Neural crest cell (in vitro differentiated cells): Measurements from ENCODE around the gene SENP6. TPM values are rescaled to one million over a fixed set of nuclear protein-coding genes. Genes with fewer than 3 reads are reported as not detected.

ENCODE experiments used
- DNase-seq: peaks from one replicate; pipeline ENCODE4 v3.0.0; 2021; ENCODE audit warnings: low read depth, mixed read lengths, low spot score
- H3K27ac Mint-ChIP-seq: one replicate; pipeline ENCODE4 v1.8.0; 2021; ENCODE audit warnings: mild to moderate bottlenecking, mixed read lengths; ENCODE audit not compliant: unreplicated experiment
- H3K27me3 Mint-ChIP-seq: 2 replicates; pipeline ENCODE4 v1.8.0; 2021; ENCODE audit warnings: low read depth, mild to moderate bottlenecking, mixed read lengths
- H3K36me3 Mint-ChIP-seq: 2 replicates; pipeline ENCODE4 v1.8.0; 2021; ENCODE audit warnings: low read depth, mild to moderate bottlenecking, mixed read lengths
- H3K4me1 Mint-ChIP-seq: 2 replicates; pipeline ENCODE4 v1.8.0; 2021; ENCODE audit warnings: mixed read lengths
- H3K4me3 Mint-ChIP-seq: one replicate; pipeline ENCODE4 v1.8.0; 2021; ENCODE audit warnings: mild to moderate bottlenecking, mixed read lengths
- H3K9me3 Mint-ChIP-seq: 2 replicates; pipeline ENCODE4 v1.8.0; 2021; ENCODE audit warnings: mixed read lengths
- total RNA-seq: library from RNA; stranded (reverse); gene quantifications from 2 replicates; pipeline ENCODE4 v1.2.1, GENCODE V29; 2021
- TF ChIP-seq, protein P1 (sequence below): fragments of 200-600 bp; sonication (generic); conservative IDR thresholded peaks from 2 replicates; pipeline ENCODE4 v1.5.0; 2021; ENCODE audit warnings: antibody characterized with exemption, mild to moderate bottlenecking

Gene SENP6
- total RNA-seq, 1 donor from 2014 or later = 96.5 TPM

DNA sequence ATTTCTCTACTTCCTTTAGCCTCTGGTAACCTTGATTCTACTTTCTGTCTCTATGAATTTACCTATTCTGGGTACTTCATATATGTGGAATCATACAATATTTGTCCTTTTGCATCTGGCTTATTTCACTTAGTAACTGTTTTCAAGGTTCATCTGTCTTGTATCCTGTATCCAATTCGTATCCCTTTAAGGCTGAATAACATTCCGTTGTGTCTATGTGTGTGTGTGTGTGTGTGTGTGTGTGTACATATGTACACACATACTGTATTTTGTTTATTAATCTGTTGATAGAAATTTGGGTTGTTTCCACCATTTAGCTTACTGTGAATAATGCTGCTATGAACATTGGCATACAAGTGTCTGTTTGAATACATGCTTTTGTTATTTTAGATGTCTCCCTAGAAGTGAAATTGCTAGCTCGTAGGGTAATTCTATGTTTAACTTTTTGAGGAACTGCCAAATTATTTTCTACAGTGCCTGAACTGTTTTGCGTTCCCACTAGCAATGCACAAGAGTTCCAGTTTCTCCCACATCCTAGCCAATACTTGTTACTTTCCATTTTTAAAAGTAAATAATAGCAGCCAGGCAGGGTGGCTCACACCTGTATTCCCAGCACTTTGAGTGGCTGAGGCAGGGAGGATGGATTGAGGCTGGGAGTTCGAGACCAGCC lies 17.7 kb downstream of the SENP6 start:
- H3K4me1 Mint-ChIP-seq = peaks cover 18% of the 10 kb centered on the region
- peaks cover 19% of the 10 kb centered on the region for H3K36me3 Mint-ChIP-seq
- peaks cover 8% of the 10 kb centered on the region for H3K9me3 Mint-ChIP-seq
- H3K27me3 Mint-ChIP-seq = no peaks in the 10 kb centered on the region
- TF ChIP-seq, protein P1, sequence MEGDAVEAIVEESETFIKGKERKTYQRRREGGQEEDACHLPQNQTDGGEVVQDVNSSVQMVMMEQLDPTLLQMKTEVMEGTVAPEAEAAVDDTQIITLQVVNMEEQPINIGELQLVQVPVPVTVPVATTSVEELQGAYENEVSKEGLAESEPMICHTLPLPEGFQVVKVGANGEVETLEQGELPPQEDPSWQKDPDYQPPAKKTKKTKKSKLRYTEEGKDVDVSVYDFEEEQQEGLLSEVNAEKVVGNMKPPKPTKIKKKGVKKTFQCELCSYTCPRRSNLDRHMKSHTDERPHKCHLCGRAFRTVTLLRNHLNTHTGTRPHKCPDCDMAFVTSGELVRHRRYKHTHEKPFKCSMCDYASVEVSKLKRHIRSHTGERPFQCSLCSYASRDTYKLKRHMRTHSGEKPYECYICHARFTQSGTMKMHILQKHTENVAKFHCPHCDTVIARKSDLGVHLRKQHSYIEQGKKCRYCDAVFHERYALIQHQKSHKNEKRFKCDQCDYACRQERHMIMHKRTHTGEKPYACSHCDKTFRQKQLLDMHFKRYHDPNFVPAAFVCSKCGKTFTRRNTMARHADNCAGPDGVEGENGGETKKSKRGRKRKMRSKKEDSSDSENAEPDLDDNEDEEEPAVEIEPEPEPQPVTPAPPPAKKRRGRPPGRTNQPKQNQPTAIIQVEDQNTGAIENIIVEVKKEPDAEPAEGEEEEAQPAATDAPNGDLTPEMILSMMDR = no peak
- H3K27ac Mint-ChIP-seq = no peak overlapping the region
- no peak for DNase-seq
- no peak overlapping the region for H3K4me3 Mint-ChIP-seq

DNA sequence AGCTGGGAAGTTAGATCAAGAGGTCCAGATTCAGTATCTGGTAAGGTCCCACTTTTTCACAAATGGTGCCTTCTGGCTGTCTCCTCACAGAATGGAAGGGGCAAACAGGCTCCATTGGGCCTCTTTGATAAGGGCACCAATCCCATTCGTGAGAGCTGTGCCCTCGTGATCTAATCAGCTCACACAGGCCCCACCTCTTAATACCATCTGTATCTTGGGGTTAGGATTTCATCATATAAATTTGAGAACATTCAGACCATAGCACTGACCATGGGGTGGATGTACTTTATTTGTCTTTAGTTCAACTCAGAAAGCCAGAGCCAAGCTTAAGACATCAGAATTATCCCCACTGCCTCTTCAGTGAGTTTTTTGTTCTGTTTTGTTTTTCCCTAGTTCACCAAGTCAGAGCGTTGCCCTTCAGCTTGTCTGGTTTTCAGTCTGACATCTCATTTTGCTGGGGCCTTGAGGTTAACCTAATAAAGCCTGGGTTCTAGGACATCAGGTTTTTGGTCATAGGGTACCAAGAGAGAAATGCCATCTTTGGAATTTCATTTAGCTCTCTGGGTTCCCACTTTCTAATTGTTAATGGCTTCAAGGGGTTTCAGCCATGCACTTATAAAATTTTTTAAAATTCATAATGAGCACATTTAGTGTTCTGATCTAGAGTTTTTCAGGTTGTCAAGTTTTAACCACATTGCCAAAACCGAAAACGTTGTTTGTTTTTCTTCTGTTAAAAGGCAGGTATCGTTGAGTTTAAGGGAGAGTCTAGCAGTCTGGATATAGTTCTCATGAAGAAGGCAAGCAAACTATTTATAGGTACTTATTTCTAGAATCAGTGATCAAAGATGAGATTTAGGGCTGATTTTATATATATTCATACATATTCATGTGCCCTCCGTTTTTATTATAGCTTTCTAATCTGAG lies 19.0 kb downstream of the SENP6 start:
- Mint-ChIP-seq H3K36me3 (peaks cover 19% of the 10 kb centered on the region), H3K4me1 (peaks cover 15% of the 10 kb centered on the region), H3K9me3 (peaks cover 8% of the 10 kb centered on the region), H3K27me3 (no peaks in the 10 kb centered on the region), H3K27ac (no peak overlapping the region), H3K4me3 (no peak overlapping the region)
- TF ChIP-seq, protein P1 = no peak
- DNase-seq = no peak

DNA sequence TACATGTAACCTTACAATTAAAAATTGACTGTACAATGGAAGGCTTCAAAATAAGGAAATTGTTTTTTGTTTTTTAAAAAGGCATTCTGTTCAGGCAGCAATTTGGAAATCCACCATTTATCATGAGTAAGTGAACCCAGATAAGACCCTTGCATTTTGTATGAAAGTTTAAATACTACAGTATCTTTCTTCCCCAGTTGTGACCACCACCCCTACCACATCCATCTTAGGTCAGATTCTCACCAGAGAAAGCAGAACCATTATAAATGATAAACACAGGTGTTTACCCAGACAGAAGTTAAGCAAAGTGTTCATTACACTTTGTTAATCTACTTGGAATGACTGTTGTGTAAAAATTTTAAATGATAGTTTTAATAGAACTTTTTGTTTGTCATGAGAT lies 20.2 kb downstream of the SENP6 start:
- DNase-seq = no peak
- Mint-ChIP-seq H3K27ac (no peak overlapping the region), H3K4me3 (no peak overlapping the region), H3K9me3 (peaks cover 8% of the 10 kb centered on the region), H3K36me3 (peaks cover 19% of the 10 kb centered on the region), H3K4me1 (peaks cover 11% of the 10 kb centered on the region), H3K27me3 (no peaks in the 10 kb centered on the region)
- TF ChIP-seq, protein P1 = no peak

DNA sequence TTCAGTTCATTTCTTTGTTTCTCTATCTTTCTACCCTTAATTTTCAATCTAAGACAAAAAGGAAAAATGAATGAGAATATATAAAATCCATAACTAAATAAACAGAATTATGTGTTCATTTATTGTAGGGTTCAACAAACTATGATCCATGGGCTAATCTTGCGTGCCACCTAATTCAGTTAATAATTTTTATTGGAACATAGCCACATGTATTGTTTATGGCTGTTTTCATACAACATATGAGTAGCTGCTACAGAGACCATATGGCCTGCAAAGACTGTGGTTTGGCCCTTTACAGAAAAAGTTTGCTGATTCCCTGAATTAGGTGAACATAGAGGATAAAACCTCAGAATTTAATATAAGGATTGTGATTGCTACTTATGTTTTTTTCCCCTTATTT lies 21.8 kb downstream of the SENP6 start:
- Mint-ChIP-seq H3K27me3 (no peaks in the 10 kb centered on the region), H3K4me3 (no peak overlapping the region), H3K9me3 (peaks cover 5% of the 10 kb centered on the region), H3K36me3 (peaks cover 9% of the 10 kb centered on the region), H3K27ac (no peak overlapping the region), H3K4me1 (peaks cover 11% of the 10 kb centered on the region)
- TF ChIP-seq, protein P1 = no peak
- DNase-seq = no peak

DNA sequence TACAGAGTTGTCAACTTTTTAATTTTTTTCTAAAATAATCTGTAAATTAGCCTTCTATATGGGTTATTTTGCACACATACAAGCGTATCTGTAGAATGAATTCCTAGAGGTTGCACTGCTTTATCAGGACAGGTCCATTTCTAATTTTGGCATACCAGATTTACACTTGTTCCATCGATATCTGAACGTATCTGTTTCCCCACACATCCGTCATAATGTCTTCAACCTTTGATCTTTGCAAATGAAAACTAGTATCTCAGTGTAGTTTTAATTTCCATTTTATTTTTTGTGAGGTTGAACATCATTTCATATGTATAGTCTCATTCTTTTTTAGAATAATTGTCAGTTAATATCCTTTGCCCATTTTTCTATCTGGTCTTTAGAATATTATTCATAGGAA lies 22.7 kb downstream of the SENP6 start:
- H3K36me3 Mint-ChIP-seq = peaks cover 3% of the 10 kb centered on the region
- no peaks in the 10 kb centered on the region for H3K27me3 Mint-ChIP-seq
- peaks cover 11% of the 10 kb centered on the region for H3K4me1 Mint-ChIP-seq
- DNase-seq = no peak
- TF ChIP-seq, protein P1 = no peak
- no peak overlapping the region for H3K4me3 Mint-ChIP-seq
- no peaks in the 10 kb centered on the region for H3K9me3 Mint-ChIP-seq
- H3K27ac Mint-ChIP-seq = no peak overlapping the region
